BE2C (cell line): Measurements from ENCODE around the gene FGF6.
"Not testable (repeated sequence)": the region's sequence is repeated elsewhere in the genome, so short reads cannot be mapped to it uniquely, and the experiment has no call there.

Experiments
- DNase-seq: peaks from one replicate; pipeline ENCODE4 v3.0.0-alpha.2; 2020
- H3K27me3 ChIP-seq: fragments of 250-450 bp; sonication (Bioruptor Pico); 2 replicates; pipeline ENCODE4 v1.5.1; 2020; ENCODE audit warnings: mild to moderate bottlenecking
- H3K36me3 ChIP-seq: fragments of 250-450 bp; sonication (Bioruptor Pico); 2 replicates; pipeline ENCODE4 v1.5.1; 2020; ENCODE audit warnings: mild to moderate bottlenecking
- H3K4me1 ChIP-seq: fragments of 250-450 bp; sonication (Bioruptor Pico); 2 replicates; pipeline ENCODE4 v1.5.1; 2020
- H3K4me3 ChIP-seq: 2 replicates; pipeline ENCODE4 v1.5.1; 2011; ENCODE audit warnings: low read depth, low read length
- H3K9me3 ChIP-seq: fragments of 250-450 bp; sonication (Bioruptor Pico); 2 replicates; pipeline ENCODE4 v1.5.1; 2020
- TF ChIP-seq, protein P1 (sequence below): IDR thresholded peaks from 2 replicates; pipeline ENCODE4 v1.5.1; 2012; ENCODE audit warnings: mild to moderate bottlenecking, low read depth, low read length

The FGF6 gene

DNA sequence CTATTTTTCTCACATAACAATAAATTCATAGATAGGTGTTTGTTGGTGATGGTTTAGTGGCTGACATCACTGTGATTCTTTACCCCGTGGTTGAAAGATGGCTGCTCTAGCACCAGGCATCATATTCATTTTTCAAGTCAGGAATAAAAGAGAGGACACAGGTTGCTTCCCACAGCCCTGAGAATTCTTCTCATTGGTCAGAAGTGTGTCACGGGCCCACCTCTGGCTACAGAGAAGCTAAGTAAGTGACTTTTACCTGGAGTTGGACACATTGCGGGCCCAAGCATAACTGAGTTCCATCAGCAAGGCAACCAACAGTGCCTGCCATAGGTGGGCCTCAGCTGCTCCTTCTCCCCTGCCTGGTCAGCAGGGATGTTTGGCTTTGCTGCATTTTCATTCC, 38.5 kb downstream of the FGF6 start:
- no peaks in the 10 kb centered on the region for H3K4me1 ChIP-seq
- H3K9me3 ChIP-seq, result no peaks in the 10 kb centered on the region
- no peak for DNase-seq
- no peak overlapping the region for H3K4me3 ChIP-seq
- TF ChIP-seq, protein P1, sequence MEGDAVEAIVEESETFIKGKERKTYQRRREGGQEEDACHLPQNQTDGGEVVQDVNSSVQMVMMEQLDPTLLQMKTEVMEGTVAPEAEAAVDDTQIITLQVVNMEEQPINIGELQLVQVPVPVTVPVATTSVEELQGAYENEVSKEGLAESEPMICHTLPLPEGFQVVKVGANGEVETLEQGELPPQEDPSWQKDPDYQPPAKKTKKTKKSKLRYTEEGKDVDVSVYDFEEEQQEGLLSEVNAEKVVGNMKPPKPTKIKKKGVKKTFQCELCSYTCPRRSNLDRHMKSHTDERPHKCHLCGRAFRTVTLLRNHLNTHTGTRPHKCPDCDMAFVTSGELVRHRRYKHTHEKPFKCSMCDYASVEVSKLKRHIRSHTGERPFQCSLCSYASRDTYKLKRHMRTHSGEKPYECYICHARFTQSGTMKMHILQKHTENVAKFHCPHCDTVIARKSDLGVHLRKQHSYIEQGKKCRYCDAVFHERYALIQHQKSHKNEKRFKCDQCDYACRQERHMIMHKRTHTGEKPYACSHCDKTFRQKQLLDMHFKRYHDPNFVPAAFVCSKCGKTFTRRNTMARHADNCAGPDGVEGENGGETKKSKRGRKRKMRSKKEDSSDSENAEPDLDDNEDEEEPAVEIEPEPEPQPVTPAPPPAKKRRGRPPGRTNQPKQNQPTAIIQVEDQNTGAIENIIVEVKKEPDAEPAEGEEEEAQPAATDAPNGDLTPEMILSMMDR, result no peak
- H3K36me3 ChIP-seq, result no peaks in the 10 kb centered on the region
- peaks cover 17% of the 10 kb centered on the region for H3K27me3 ChIP-seq

DNA sequence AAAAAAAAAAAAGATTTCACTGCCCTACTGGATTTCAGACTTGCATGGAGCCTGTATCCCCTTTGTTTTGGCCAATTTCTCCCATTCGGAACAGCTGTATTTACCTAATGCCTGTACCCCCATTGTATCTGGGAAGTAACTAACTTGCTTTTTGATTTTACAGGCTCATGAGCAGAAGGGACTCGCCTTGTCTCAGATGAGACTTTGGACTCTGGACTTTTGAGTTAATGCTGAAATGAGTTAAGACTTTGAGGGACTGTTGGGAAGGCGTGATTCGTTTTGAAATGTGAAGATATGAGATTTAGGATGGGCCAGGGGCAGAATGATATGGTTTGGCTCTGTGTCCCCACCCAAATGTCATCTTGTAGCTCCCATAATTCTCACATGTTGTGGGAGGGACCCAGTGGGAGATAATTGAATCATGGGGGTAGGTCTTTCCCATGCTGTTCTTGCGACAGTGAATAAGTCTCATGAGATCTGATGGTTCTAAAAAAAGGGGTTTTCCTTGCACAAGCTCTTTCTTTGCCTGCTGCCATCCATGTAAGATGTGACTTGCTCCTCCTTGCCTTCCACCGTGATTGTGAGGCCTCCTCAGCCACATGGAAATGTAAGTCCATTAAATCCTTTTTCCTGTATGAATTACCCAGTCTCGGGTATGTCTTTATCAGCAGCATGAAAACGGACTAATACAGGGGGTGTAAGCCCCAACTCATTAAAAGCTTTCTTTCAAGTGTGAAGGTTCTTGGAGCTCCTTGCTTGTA, 40.6 kb downstream of the FGF6 start:
- not testable (repeated sequence) for DNase-seq, H3K4me1 ChIP-seq, H3K4me3 ChIP-seq, H3K9me3 ChIP-seq, H3K36me3 ChIP-seq
- H3K27me3 ChIP-seq, result peaks cover 19% of the 10 kb centered on the region

DNA sequence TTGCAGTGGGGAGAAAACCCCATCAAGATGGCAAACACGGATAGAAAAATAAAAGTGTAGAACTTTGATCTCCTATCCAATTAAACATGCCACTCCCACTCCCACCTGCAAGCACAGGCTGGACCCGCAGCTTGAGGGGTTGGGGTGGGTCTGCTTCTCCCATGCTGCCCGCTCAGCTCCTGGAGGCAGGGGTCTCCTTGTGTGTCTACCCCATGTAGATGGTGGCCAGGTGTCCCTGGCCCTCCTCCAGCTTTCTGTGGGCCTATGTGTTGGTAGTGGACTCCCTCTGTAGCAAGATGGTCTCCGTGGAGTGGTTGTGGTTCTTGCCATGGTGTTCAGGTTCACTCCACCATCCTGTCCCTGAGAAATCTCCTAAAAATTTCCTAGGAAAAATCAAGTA, 42.6 kb downstream of the FGF6 start:
- H3K4me3 ChIP-seq, result no peak overlapping the region
- DNase-seq, result no peak

DNA sequence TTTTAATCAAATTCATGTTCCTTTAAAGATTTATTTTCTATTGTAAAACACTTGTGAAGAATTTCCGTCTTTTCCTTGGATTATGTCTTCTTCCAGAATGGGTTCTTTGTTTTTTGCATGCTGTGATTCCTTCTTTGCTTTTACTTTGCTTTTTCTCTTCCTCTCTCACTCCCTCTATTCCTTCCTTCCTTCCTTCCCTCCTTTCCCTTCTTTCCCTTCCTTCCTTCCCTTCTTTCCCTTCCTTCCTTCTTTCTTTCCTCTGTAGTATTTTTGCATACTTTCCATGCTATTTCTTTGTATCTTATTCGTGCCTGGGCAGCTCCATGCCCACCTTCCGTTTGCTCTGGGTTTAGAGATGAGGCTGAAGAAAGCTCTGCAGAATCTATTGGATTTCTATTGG, 44.5 kb downstream of the FGF6 start:
- no peak for DNase-seq
- no peak overlapping the region for H3K4me3 ChIP-seq
- TF ChIP-seq, protein P1, result no peak
- H3K27me3 ChIP-seq, result peaks cover 18% of the 10 kb centered on the region
- H3K36me3 ChIP-seq, result no peaks in the 10 kb centered on the region
- H3K4me1 ChIP-seq, result no peaks in the 10 kb centered on the region
- no peaks in the 10 kb centered on the region for H3K9me3 ChIP-seq

More for the DNA sequence above, 42.6 kb downstream of the FGF6 start:
- no peaks in the 10 kb centered on the region for H3K4me1 ChIP-seq
- TF ChIP-seq, protein P1, result no peak
- H3K27me3 ChIP-seq, result peaks cover 21% of the 10 kb centered on the region
- H3K9me3 ChIP-seq, result no peaks in the 10 kb centered on the region
- H3K36me3 ChIP-seq, result no peaks in the 10 kb centered on the region

DNA sequence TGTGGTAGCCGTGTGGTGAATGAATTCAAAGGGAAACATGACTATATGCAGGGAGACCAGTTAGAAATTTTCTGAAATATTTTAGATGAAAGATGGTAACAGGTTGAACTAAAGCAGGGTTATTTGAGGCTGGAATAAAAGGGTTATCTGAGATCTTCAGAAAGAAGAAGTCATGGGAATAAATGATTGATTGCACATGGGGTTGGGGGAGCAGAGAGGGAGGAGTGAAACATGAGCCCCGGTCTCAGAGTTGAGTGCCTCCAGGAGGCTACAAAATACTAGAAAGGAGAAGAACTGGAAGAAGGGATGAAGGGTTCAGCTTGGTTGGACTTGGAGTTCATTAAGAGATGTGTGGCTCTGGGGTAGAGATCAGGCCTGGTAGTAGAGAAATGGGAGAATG, 49.8 kb downstream of the FGF6 start:
- no peak overlapping the region for H3K4me3 ChIP-seq
- H3K4me1 ChIP-seq, result no peaks in the 10 kb centered on the region
- no peak for DNase-seq
- peaks cover 41% of the 10 kb centered on the region for H3K27me3 ChIP-seq
- TF ChIP-seq, protein P1, result no peak
- H3K36me3 ChIP-seq, result no peaks in the 10 kb centered on the region
- H3K9me3 ChIP-seq, result no peaks in the 10 kb centered on the region; the same call in 1 of the 2 replicates

DNA sequence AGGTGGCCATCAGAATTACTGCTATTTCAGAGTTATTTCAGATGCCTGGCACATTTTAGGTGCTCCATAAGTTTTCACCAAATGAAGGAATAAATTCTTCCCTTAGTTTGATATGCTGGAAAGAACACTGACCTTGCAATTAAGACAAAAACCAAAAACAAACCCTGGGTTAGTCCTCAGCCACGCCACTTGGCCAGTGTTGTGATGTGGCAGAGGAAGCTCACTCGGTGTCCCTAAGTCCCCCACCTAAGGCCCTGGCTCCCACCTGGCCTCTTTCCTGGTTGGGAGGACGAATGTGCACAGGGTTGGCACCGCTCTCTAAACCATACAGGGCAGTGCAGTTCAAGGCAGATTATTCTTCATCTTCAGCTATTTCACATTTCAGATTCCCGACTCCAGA, 52.4 kb downstream of the FGF6 start:
- Histone ChIP-seq H3K27me3 (peaks cover 29% of the 10 kb centered on the region), H3K9me3 (no peaks in the 10 kb centered on the region; the same call in 1 of the 2 replicates), H3K4me3 (no peak overlapping the region), H3K36me3 (no peaks in the 10 kb centered on the region), H3K4me1 (no peaks in the 10 kb centered on the region)
- TF ChIP-seq, protein P1, result no peak
- DNase-seq, result no peak
